Activated naive CD4-positive, alpha-beta T cell treated with anti-CD3 and anti-CD28 coated beads, Interleukin-2, amount 10 ng/mL, durations not matched to agents 7 days and 5 days (primary cell): Measurements from ENCODE around the gene FRMD4B.

Experiments used
- CTCF ChIA-PET: fragments of 350-600 bp; sonication (Branson Sonifier 250); formaldehyde crosslinking; loops from one replicate; lab custom pipeline; 2021; ENCODE audit warnings: antibody characterized with exemption; lab: Charles Lee
- DNase-seq: peaks from one replicate; pipeline ENCODE4 v3.0.0-alpha.2; 2020
- H3K27ac Mint-ChIP-seq: one replicate; pipeline ENCODE4 v1.8.0; 2021; ENCODE audit warnings: mild to moderate bottlenecking, moderate library complexity, mixed read lengths
- H3K27me3 Mint-ChIP-seq: one replicate; pipeline ENCODE4 v1.8.0; 2021; ENCODE audit warnings: mild to moderate bottlenecking, mixed read lengths
- H3K36me3 Mint-ChIP-seq: one replicate; pipeline ENCODE4 v1.8.0; 2021; ENCODE audit warnings: mixed read lengths
- H3K4me1 Mint-ChIP-seq: one replicate; pipeline ENCODE4 v1.8.0; 2021; ENCODE audit warnings: mixed read lengths
- H3K4me3 Mint-ChIP-seq: one replicate; pipeline ENCODE4 v1.8.0; 2021; ENCODE audit warnings: mild to moderate bottlenecking, moderate library complexity, mixed read lengths
- H3K9me3 Mint-ChIP-seq: one replicate; pipeline ENCODE4 v1.8.0; 2021; ENCODE audit warnings: mixed read lengths

The FRMD4B gene

GRCh38 chr3:69413551-69414207 lies 27.8 kb upstream of the FRMD4B start:
- no peak overlapping the region for H3K27ac Mint-ChIP-seq

GRCh38 chr3:69411346-69411745 lies 25.5 kb upstream of the FRMD4B start:
- Mint-ChIP-seq H3K9me3 (no peaks in the 10 kb centered on the region), H3K4me1 (no peaks in the 10 kb centered on the region), H3K27ac (no peak overlapping the region), H3K36me3 (no peaks in the 10 kb centered on the region), H3K4me3 (no peak overlapping the region), H3K27me3 (peaks cover 15% of the 10 kb centered on the region)
- CTCF ChIA-PET: interaction anchor here (0.7 to 5.9 kb wide), 8 partner anchors 10 to 250 kb away, joined by 3 to 52 read pairs (median 3); no protein-coding TSS in a partner anchor
- DNase-seq: no peak

More at GRCh38 chr3:69413551-69414207, 27.8 kb upstream of the FRMD4B start:
- Mint-ChIP-seq H3K4me3 (no peak overlapping the region), H3K9me3 (no peaks in the 10 kb centered on the region), H3K27me3 (peaks cover 8% of the 10 kb centered on the region), H3K4me1 (no peaks in the 10 kb centered on the region), H3K36me3 (no peaks in the 10 kb centered on the region)
- CTCF ChIA-PET: interaction anchor here (1.3 to 1.8 kb wide), 2 partner anchors 20 to 293 kb away, joined by 4 read pairs; no protein-coding TSS in a partner anchor
- DNase-seq: no peak

DNA sequence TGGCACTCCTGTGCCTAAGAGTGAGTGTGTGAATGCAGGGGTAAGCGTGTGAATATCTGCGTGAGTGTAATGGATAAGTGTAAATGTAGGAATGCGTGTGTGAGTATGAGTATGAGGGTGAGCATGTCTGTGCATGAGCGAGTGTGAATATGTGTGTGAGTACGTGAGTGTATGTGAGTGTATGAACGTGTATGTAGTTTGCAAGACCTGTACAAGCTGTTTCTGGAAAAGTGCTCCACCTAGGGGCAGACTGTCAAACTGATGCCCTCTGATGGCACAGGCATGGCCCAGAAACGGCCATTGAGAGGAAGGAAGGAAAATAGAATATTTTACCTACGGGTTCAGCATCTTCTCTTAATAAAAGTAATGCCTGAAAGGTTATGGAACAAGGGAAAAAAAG lies 24.4 kb upstream of the FRMD4B start:
- no peaks in the 10 kb centered on the region for H3K4me1 Mint-ChIP-seq
- H3K27ac Mint-ChIP-seq: no peak overlapping the region
- no peaks in the 10 kb centered on the region for H3K36me3 Mint-ChIP-seq
- CTCF ChIA-PET: interaction anchor here (0.6 to 5.9 kb wide), 20 partner anchors 13 to 289 kb away, joined by 3 to 52 read pairs (median 5); partner anchors contain the start of gene FRMD4B
- peaks cover 21% of the 10 kb centered on the region for H3K27me3 Mint-ChIP-seq
- no peak overlapping the region for H3K4me3 Mint-ChIP-seq
- H3K9me3 Mint-ChIP-seq: no peaks in the 10 kb centered on the region
- DNase-seq: peak; percentile 81

GRCh38 chr3:69409831-69410230 lies 23.9 kb upstream of the FRMD4B start:
- DNase-seq: no peak
- peaks cover 2% of the 10 kb centered on the region for H3K9me3 Mint-ChIP-seq
- no peaks in the 10 kb centered on the region for H3K4me1 Mint-ChIP-seq
- CTCF ChIA-PET: interaction anchor here (0.8 to 5.9 kb wide), 23 partner anchors 11 to 346 kb away, joined by 3 to 52 read pairs (median 4); partner anchors contain the start of gene FRMD4B
- H3K27me3 Mint-ChIP-seq: peaks cover 24% of the 10 kb centered on the region
- H3K4me3 Mint-ChIP-seq: no peak overlapping the region
- no peak overlapping the region for H3K27ac Mint-ChIP-seq
- H3K36me3 Mint-ChIP-seq: no peaks in the 10 kb centered on the region

DNA sequence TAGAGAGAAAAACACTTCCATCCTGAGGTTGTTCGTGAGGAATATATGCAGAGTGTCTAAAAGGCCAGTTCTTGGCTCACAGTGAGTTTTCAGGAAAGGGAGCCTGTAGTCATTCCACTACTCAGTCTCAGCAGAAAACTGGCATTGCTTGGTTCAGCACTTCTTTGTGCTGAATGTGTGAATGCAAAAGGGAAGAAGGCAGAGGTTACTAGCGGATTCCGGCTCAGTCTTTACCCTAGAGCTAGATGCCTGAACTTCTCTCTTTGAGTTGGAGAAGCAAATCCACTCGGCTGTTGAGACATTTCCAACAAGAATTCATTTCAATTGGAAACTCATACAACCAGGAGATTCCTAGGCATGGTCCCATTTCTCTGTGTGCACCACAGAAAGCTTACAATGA lies 23.1 kb upstream of the FRMD4B start:
- H3K27me3 Mint-ChIP-seq: peaks cover 28% of the 10 kb centered on the region
- H3K36me3 Mint-ChIP-seq: no peaks in the 10 kb centered on the region
- CTCF ChIA-PET: interaction anchor here (0.8 to 5.9 kb wide), 19 partner anchors 10 to 346 kb away, joined by 3 to 52 read pairs (median 4); partner anchors contain the start of gene FRMD4B
- no peak overlapping the region for H3K4me3 Mint-ChIP-seq
- no peak for DNase-seq
- H3K4me1 Mint-ChIP-seq: no peaks in the 10 kb centered on the region
- no peak overlapping the region for H3K27ac Mint-ChIP-seq
- H3K9me3 Mint-ChIP-seq: peaks cover 2% of the 10 kb centered on the region

DNA sequence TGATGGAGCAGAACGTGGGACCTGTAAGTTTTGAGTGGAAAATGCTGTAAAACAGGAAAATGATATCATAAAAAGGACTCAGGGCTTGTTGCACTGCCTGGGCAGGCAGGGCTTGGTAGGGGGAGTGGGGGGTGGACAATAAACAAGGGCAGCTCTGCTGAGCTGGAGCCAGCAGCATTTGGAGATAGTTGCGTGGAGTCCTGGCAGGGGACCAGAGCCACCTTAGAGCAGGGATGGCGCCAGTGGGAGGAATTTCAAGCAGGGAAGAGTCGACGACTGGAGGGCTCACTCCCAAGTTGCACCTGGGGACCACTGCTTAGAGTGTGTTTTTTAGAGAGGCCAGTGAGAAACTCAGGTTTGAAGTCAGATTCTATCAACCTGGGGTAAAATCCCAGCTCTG lies 22.7 kb upstream of the FRMD4B start:
- no peak overlapping the region for H3K4me3 Mint-ChIP-seq
- H3K27me3 Mint-ChIP-seq: peaks cover 28% of the 10 kb centered on the region
- CTCF ChIA-PET: interaction anchor here (0.9 to 5.9 kb wide), 9 partner anchors 9 to 235 kb away, joined by 3 to 52 read pairs (median 6); no protein-coding TSS in a partner anchor
- DNase-seq: no peak
- H3K27ac Mint-ChIP-seq: no peak overlapping the region
- no peaks in the 10 kb centered on the region for H3K4me1 Mint-ChIP-seq
- H3K9me3 Mint-ChIP-seq: peaks cover 2% of the 10 kb centered on the region
- H3K36me3 Mint-ChIP-seq: no peaks in the 10 kb centered on the region

DNA sequence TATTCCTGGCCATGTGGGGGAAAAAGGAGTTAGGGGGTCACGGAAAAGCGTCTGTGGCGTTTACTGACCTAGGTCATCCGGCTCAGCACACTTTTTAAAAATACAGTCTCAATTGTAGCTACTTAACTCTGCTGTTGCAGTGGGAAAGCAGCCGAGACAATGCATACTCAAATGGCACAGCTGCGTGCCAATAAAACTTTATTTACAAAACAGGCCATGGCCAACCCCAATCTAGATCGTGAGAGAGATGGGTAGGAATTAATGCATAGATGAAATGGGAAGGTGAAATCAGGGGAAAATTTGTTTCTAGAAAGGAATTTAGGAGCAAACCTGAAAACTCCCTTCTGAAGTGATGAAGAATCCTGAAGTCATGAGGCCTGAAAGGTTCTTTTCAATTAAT lies 22.0 kb upstream of the FRMD4B start:
- DNase-seq: no peak
- Mint-ChIP-seq H3K4me3 (no peak overlapping the region), H3K36me3 (no peaks in the 10 kb centered on the region), H3K27me3 (peaks cover 28% of the 10 kb centered on the region), H3K9me3 (peaks cover 2% of the 10 kb centered on the region), H3K4me1 (no peaks in the 10 kb centered on the region), H3K27ac (no peak overlapping the region)
- CTCF ChIA-PET: interaction anchor here (0.9 to 5.9 kb wide), 3 partner anchors 75 to 99 kb away, joined by 3 to 52 read pairs (median 23); no protein-coding TSS in a partner anchor

DNA sequence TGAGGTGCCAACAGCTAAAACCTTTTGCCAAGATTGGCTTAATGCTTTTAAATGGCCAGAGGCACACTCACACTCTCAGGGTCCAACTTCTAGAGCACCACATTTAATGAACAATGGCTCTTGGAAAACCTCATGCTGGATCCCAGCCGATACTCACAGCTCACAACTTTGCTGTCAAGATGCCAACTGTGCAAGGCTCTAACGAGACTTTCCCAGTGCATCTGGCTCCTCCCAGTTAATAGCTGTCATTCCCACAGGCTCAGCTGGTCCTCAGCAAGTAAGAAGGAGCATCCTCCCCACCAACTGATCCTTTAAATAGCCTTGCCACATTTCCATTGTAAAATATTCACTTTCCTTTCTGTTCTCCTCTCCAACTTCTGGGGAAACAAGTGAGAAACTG lies 20.3 kb upstream of the FRMD4B start:
- no peaks in the 10 kb centered on the region for H3K36me3 Mint-ChIP-seq
- no peaks in the 10 kb centered on the region for H3K4me1 Mint-ChIP-seq
- peaks cover 2% of the 10 kb centered on the region for H3K9me3 Mint-ChIP-seq
- peaks cover 28% of the 10 kb centered on the region for H3K27me3 Mint-ChIP-seq
- DNase-seq: no peak
- no peak overlapping the region for H3K27ac Mint-ChIP-seq
- CTCF ChIA-PET: interaction anchor here (0.6 to 1.3 kb wide), 4 partner anchors 10 to 356 kb away, joined by 3 to 4 read pairs (median 3); no protein-coding TSS in a partner anchor
- no peak overlapping the region for H3K4me3 Mint-ChIP-seq

GRCh38 chr3:69405067-69405466 lies 19.2 kb upstream of the FRMD4B start:
- CTCF ChIA-PET: no interaction called here
- H3K9me3 Mint-ChIP-seq: peaks cover 2% of the 10 kb centered on the region
- no peak overlapping the region for H3K4me3 Mint-ChIP-seq
- no peaks in the 10 kb centered on the region for H3K4me1 Mint-ChIP-seq
- no peak for DNase-seq
- H3K36me3 Mint-ChIP-seq: no peaks in the 10 kb centered on the region
- no peak overlapping the region for H3K27ac Mint-ChIP-seq
- H3K27me3 Mint-ChIP-seq: peaks cover 28% of the 10 kb centered on the region

- Mint-ChIP-seq H3K9me3 (peaks cover 2% of the 10 kb centered on the region), H3K4me3 (no peak overlapping the region), H3K4me1 (no peaks in the 10 kb centered on the region), H3K36me3 (no peaks in the 10 kb centered on the region), H3K27me3 (peaks cover 18% of the 10 kb centered on the region), H3K27ac (no peak overlapping the region)
- CTCF ChIA-PET: interaction anchor here (1.3 kb wide), 1 partner anchor 97 kb away, joined by 3 read pairs; no protein-coding TSS in a partner anchor
- no peak for DNase-seq
Measured at GRCh38 chr3:69403454-69403853, 17.6 kb upstream of the FRMD4B start.

DNA sequence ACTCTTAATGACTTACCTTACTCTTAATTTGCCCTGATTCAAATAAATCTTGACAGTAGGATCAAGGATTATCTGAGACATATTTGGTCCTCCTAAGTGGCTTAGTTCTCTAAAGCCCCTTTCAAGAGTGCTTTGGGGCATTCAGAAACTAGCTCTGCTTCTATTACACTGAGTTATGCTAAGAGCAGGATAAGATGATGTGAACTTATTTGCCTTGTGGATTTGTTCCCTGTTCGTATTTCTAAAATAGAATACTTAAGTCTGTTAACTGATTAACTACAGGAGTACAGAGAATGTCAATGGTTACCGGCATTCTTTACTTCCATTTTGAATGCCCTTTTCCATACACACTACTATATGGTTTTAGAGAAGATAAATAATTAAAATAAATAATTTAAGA lies 14.8 kb upstream of the FRMD4B start:
- H3K4me1 Mint-ChIP-seq: no peaks in the 10 kb centered on the region
- no peak for DNase-seq
- peaks cover 9% of the 10 kb centered on the region for H3K27me3 Mint-ChIP-seq
- H3K36me3 Mint-ChIP-seq: no peaks in the 10 kb centered on the region
- peaks cover 2% of the 10 kb centered on the region for H3K9me3 Mint-ChIP-seq
- CTCF ChIA-PET: no interaction called here
- no peak overlapping the region for H3K4me3 Mint-ChIP-seq
- no peak overlapping the region for H3K27ac Mint-ChIP-seq

GRCh38 chr3:69392850-69393249 lies 7.0 kb upstream of the FRMD4B start:
- no peak overlapping the region for H3K4me3 Mint-ChIP-seq
- no peak overlapping the region for H3K27ac Mint-ChIP-seq
- H3K36me3 Mint-ChIP-seq: no peaks in the 10 kb centered on the region
- no peaks in the 10 kb centered on the region for H3K4me1 Mint-ChIP-seq
- no peaks in the 10 kb centered on the region for H3K9me3 Mint-ChIP-seq
- DNase-seq: no peak
- peaks cover 30% of the 10 kb centered on the region for H3K27me3 Mint-ChIP-seq
- CTCF ChIA-PET: no interaction called here

DNA sequence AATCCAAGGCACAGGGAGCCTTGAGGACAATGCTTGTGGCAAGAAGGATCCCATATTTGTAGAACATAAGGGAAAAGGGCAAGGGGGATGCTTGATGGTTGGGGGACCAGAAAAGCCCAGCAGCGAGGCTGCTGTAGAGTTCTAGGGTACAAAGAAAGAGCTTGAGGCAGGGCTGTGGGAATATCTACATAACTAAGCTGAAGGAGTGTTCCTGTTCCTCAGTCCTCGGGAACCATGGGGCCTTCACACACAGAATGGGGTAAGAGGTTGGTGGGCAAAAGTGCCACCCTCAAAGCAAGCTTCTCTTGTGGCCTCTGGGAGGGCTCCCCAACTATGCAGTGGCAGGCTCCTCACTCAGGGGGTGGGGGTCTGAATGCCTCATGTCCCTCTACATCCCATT lies 6.5 kb upstream of the FRMD4B start:
- Mint-ChIP-seq H3K4me1 (no peaks in the 10 kb centered on the region), H3K36me3 (no peaks in the 10 kb centered on the region), H3K4me3 (no peak overlapping the region), H3K27ac (no peak overlapping the region), H3K9me3 (no peaks in the 10 kb centered on the region), H3K27me3 (peaks cover 32% of the 10 kb centered on the region)
- no peak for DNase-seq
- CTCF ChIA-PET: interaction anchor here (1.2 kb wide), 1 partner anchor 87 kb away, joined by 4 read pairs; no protein-coding TSS in a partner anchor

- Mint-ChIP-seq H3K9me3 (no peaks in the 10 kb centered on the region), H3K4me1 (peaks cover under 1% of the 10 kb centered on the region), H3K4me3 (no peak overlapping the region), H3K27me3 (peaks cover 40% of the 10 kb centered on the region), H3K36me3 (no peaks in the 10 kb centered on the region), H3K27ac (no peak overlapping the region)
- no peak for DNase-seq
- CTCF ChIA-PET: interaction anchor here (0.8 to 1.2 kb wide), 2 partner anchors 18 to 86 kb away, joined by 3 to 4 read pairs; no protein-coding TSS in a partner anchor
Measured at GRCh38 chr3:69391554-69391953, 5.7 kb upstream of the FRMD4B start.
